K562 (cell line): ENCODE results near the gene HAL. TPM values are rescaled to one million over a fixed set of nuclear protein-coding genes. Genes with fewer than 3 reads are reported as not detected.

Source experiments
- ATAC-seq: fragments of 200-7000 bp; cut with Tn5 transposase; 3 replicates; pipeline ENCODE4 v1.9.1; 2020; ENCODE audit warnings: moderate library complexity
- BruUV-seq: library from RNA; stranded (reverse); fragments of 400-500 nt; replicated peaks from 2 replicates; lab custom pipeline; 2021; lab: Mats Ljungman, UMichigan
- CTCF ChIA-PET: fragments of 300-600 bp; formaldehyde crosslinking; extraction: SDS; loops from one replicate; lab custom pipeline; 2021; ENCODE audit warnings: low intra/inter-chr PET ratio; lab: Yijun Ruan, JAX
- POLR2A ChIA-PET: fragments of 300-600, 350-650 bp; sonication (Branson Sonifier 250); formaldehyde crosslinking; extraction: SDS; loops from one replicate; lab custom pipeline; 2021; ENCODE audit warnings: antibody characterized with exemption, inconsistent platforms; lab: Yijun Ruan, JAX
- DNase-seq, 4 experiments: peaks; one replicate each; pipeline versions ENCODE4 v3.0.0 to v3.0.0-alpha.2; 2011 to 2018; ENCODE audit warnings: low spot score in 3 of 4, mixed read lengths in 3 of 4; ENCODE audit errors: extremely low read depth in 1 of 4
- FAIRE-seq: peaks from 2 replicates; lab custom pipeline; 2011; peaks lifted over from hg19 to GRCh38; lab: Jason Lieb, UNC
- H2AFZ ChIP-seq: 2 replicates; pipeline ENCODE4 v1.6.0; 2011; ENCODE audit warnings: low read depth, low read length, control low read depth, inconsistent platforms
- H3K27ac ChIP-seq: fragments of 200-600 bp; 3 replicates; pipeline ENCODE4 v1.8.0; 2011; ENCODE audit warnings: low read depth, mild to moderate bottlenecking, control low read depth, inconsistent platforms, low read length, moderate library complexity, mixed read lengths; ENCODE audit errors: extremely low read depth
- H3K27me3 ChIP-seq, 2 experiments: fragments of 300-600 bp in 1 of 2; 2 replicates in 1 of 2; 3 replicates in 1 of 2; pipeline versions ENCODE4 v1.6.0 to v1.8.0; 2011; ENCODE audit warnings: inconsistent platforms in 2 of 2, low read length in 2 of 2, mild to moderate bottlenecking in 1 of 2, mixed read lengths in 1 of 2, moderate library complexity in 1 of 2; ENCODE audit not compliant: control insufficient read depth in 2 of 2, insufficient read depth in 2 of 2
- H3K36me3 ChIP-seq: fragments of 300-600 bp; 3 replicates; pipeline ENCODE4 v1.8.0; 2011; ENCODE audit warnings: mild to moderate bottlenecking, low read length, inconsistent platforms; ENCODE audit not compliant: control insufficient read depth, insufficient read depth
- H3K4me1 ChIP-seq, 2 experiments: fragments of 200-600 bp in 1 of 2; replicated peaks in 1 of 2; 2 replicates in 1 of 2; 3 replicates in 1 of 2; pipeline versions ENCODE4 v1.5.1 to v1.8.0; 2011; ENCODE audit warnings: inconsistent platforms in 2 of 2, low read length in 2 of 2, mild to moderate bottlenecking in 1 of 2, mixed read lengths in 1 of 2, moderate library complexity in 1 of 2; ENCODE audit not compliant: control insufficient read depth in 2 of 2, insufficient read depth in 2 of 2
- H3K4me2 ChIP-seq: 2 replicates; pipeline ENCODE4 v1.6.1; 2011; ENCODE audit warnings: low read length, control low read depth, inconsistent platforms, mixed read lengths; ENCODE audit not compliant: insufficient read depth
- H3K4me3 ChIP-seq: fragments of 200-600 bp; sonication (generic), shearing (Covaris generic); 2 replicates; pipeline ENCODE4 v1.5.1; 2016; ENCODE audit warnings: control low read depth, inconsistent platforms
- H3K79me2 ChIP-seq: fragments of 200-600 bp; 3 replicates; pipeline ENCODE4 v1.8.0; 2011; ENCODE audit warnings: low read length, inconsistent platforms; ENCODE audit not compliant: control insufficient read depth, insufficient read depth
- H3K9ac ChIP-seq, 2 experiments: 2 replicates each; pipeline versions ENCODE4 v1.6.0 to v1.6.1; 2011; ENCODE audit warnings: low read depth in 2 of 2, low read length in 2 of 2, control low read depth in 1 of 2, inconsistent platforms in 1 of 2, mild to moderate bottlenecking in 1 of 2, mixed read lengths in 1 of 2; ENCODE audit not compliant: insufficient read depth in 1 of 2
- H3K9me1 ChIP-seq: one replicate; pipeline ENCODE4 v1.6.0; 2011; ENCODE audit warnings: inconsistent platforms, mild to moderate bottlenecking, low read length, moderate library complexity; ENCODE audit not compliant: control insufficient read depth, insufficient read depth
- H3K9me3 ChIP-seq: replicated peaks from 2 replicates; pipeline ENCODE4 v1.5.1; 2011; ENCODE audit warnings: low read depth, low read length, inconsistent platforms; ENCODE audit not compliant: control insufficient read depth, insufficient read depth
- H4K20me1 ChIP-seq: replicated peaks from 2 replicates; pipeline ENCODE4 v1.6.1; 2011; ENCODE audit warnings: low read length, inconsistent platforms, mixed read lengths; ENCODE audit not compliant: control insufficient read depth, insufficient read depth
- L3MBTL2 ChIP-seq: fragments of 450-650 bp; IDR thresholded peaks from 2 replicates; pipeline ENCODE4 v1.6.1; 2016; ENCODE audit warnings: mild to moderate bottlenecking, moderate library complexity
- LARP7 ChIP-seq: fragments of 450-650 bp; IDR thresholded peaks from 2 replicates; pipeline ENCODE4 v1.6.1; 2016
- RFX7 ChIP-seq: fragments of 250-450 bp; sonication (Bioruptor Pico); IDR thresholded peaks from 2 replicates; pipeline ENCODE4 v1.5.1; 2021; ENCODE audit warnings: mild to moderate bottlenecking
- RHOXF2B ChIP-seq: fragments of 250-450 bp; sonication (Bioruptor Pico); conservative IDR thresholded peaks from 2 replicates; pipeline ENCODE4 v1.5.1; 2021
- SIN3B ChIP-seq: fragments of 450-650 bp; IDR thresholded peaks from 2 replicates; pipeline ENCODE4 v1.6.1; 2017; ENCODE audit warnings: low read depth, mild to moderate bottlenecking, moderate library complexity
- SP1 ChIP-seq: sonication (generic); formaldehyde crosslinking; IDR thresholded peaks from 2 replicates; pipeline ENCODE4 v1.8.1; 2022; ENCODE audit warnings: mild to moderate bottlenecking, missing genetic modification reagents
- THRB ChIP-seq: fragments of 450-650 bp; formaldehyde crosslinking; conservative IDR thresholded peaks from 2 replicates; pipeline ENCODE4 v1.4.0; 2022; ENCODE audit warnings: mild to moderate bottlenecking, missing genetic modification characterization
- ZNF253 ChIP-seq: fragments of 250-450 bp; sonication (Bioruptor Pico); conservative IDR thresholded peaks from 2 replicates; pipeline ENCODE4 v1.6.1; 2021; ENCODE audit warnings: mild to moderate bottlenecking
- ZNF699 ChIP-seq: fragments of 250-450 bp; sonication (Bioruptor Pico); IDR thresholded peaks from 2 replicates; pipeline ENCODE4 v1.8.0; 2021; ENCODE audit warnings: mild to moderate bottlenecking, moderate library complexity; ENCODE audit not compliant: insufficient replicate concordance
- in situ Hi-C: fragments of 300-500 bp; cut with MboI; formaldehyde crosslinking; loops from 4 replicates; pipeline ENCODE4 v1.15.0; 2018; ENCODE audit warnings: inconsistent platforms, mixed read lengths
- intact Hi-C: fragments of 100-400 bp; cut with micrococcal nuclease; formaldehyde crosslinking; loops from 2 replicates; pipeline ENCODE4 v1.14.2; 2022
- polyA plus RNA-seq, 8 experiments: library from polyadenylated mRNA; depleted of rRNA in 4 of 8; stranded (reverse) in 5 of 8; unstranded in 3 of 8; fragments of >200 nt; fragmentation: Nextera tagmentation in 2 of 8; fragmentation: Illumina TruSeq in 1 of 8; extraction: Ambion mirVana in 2 of 8; extraction: Trizol in 1 of 8; gene quantifications; 2 replicates each; pipeline versions ENCODE4 v1.2.1 to v1.2.3, GENCODE V29; 2011 to 2014; ENCODE audit warnings: inconsistent platforms in 1 of 8, missing spikeins in 1 of 8
- total RNA-seq, 7 experiments: library from RNA; depleted of rRNA in 6 of 7; stranded (reverse); fragments of >200 nt in 6 of 7; fragmentation: Illumina TruSeq in 2 of 7; extraction: Trizol in 2 of 7; gene quantifications; 2 replicates each; pipeline versions ENCODE4 v1.2.1 to v1.2.3, GENCODE V29; 2011 to 2021; ENCODE audit warnings: low replicate concordance in 1 of 7

The HAL gene
- total and polyA plus RNA-seq, 9 of the 15 experiments (the other 6 are each of a cell fraction or from before 2014, with no cell fraction given) = 0.03 to 0.36 (median 0.20) TPM; not detected in 4

DNA sequence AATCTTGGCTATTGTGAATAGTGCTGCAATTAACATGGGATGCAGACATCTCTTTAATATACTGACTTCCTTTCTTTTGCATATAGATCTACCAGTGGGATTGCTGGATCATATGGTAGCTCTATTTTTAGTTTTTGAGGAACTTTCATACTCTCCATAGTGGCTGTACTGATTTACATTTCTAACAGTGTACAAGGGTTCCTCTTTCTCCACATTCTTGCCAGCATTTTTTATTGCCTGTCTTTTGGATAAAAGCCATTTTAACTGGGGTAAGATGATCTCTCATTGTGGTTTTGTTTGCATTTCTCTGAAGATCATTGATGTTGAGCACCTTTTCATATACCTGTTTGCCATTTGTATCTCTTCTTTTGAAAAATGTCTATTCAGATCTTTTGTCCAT, 44.6 kb downstream of the HAL start:
- in situ Hi-C loops = no loop called here
- Histone ChIP-seq H3K27me3 (peaks cover 0 to 3% of the 10 kb centered on the region in 2 experiments; a peak in 2 of 5 replicates), H3K36me3 (no peaks in the 10 kb centered on the region), H3K4me3 (no peak overlapping the region), H3K9me1 (no peaks in the 10 kb centered on the region), H3K27ac (no peak overlapping the region), H2AFZ (no peak overlapping the region), H3K9me3 (no peaks in the 10 kb centered on the region), H3K9ac (no peak overlapping the region), H4K20me1 (no peaks in the 10 kb centered on the region)
- DNase-seq = no peak
- intact Hi-C loops = no loop called here
- no TSS peak for BruUV-seq
- ChIA-PET POLR2A (no interaction called here), CTCF (no interaction called here)
- no peak for TF ChIP-seq SP1
- TF ChIP-seq L3MBTL2 = no peak
- no peak for TF ChIP-seq RFX7
- TF ChIP-seq LARP7 = no peak
- no peak for TF ChIP-seq ZNF699 (CRISPR knock-in tag)
- TF ChIP-seq THRB = no peak
- TF ChIP-seq SIN3B = no peak
- no peak for TF ChIP-seq RHOXF2B (CRISPR knock-in tag)
- no peak for TF ChIP-seq ZNF253 (CRISPR knock-in tag)
- TF ChIP-seq, all 486 proteins: peak for 0
- no peak for FAIRE-seq
- Histone ChIP-seq H3K4me1 (no peaks in the 10 kb centered on the region), H3K79me2 (no peaks in the 10 kb centered on the region), H3K4me2 (no peak overlapping the region)
- no peak for ATAC-seq
